ENCODE measurements around the gene ARHGAP24.

DNA sequence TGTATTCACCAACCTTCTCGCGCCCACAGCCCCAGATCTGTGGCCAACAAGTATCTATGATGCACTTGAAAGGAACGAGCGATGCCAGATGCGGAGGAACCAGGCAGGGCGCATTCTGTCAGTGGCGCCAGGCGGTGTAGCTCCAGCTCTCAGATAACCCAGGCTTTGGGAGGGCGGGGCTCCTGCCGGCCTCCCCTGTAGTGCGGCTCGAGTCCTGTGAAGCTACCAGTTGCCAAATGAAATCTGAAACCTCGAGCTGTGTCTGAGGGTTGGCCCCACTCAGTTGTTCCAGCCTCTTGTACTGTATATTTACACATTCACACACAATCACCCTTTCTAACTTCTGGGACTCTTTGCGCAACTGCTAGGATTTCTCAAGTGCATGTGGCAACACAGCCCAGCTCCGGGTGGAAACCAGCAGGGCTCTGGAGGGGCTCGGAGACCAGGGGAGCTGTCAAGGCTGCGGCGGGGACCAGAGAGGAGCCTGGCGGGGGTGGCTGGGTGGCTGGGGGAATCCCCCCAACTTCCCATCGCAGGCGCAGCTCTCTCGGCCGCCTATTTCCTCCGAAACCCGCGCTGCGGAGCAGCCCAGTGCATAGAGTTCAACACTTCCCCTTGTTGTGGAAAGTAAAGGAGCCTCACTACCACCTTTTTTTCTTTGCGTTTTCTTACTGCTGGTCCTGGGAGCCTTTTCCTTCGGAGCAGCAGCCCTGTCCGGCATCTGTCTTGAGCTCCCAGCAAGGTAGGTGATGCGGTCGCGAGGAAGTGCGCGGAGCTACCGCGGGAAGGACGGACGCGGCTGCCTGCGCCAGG lies at the start of gene ARHGAP24:
- TF ChIP-seq POLR2AphosphoS5 (IDR thresholded peaks at IDR 0.05; ENCODE audit: low read depth, low read length) (no peak), FOXM1 (IDR thresholded peaks at IDR 0.05; ENCODE audit: low read depth) (no peak), SIN3A (IDR thresholded peaks at IDR 0.05; ENCODE audit: borderline replicate concordance, low read depth, low read length) (no peak), NRF1 (IDR thresholded peaks at IDR 0.05; ENCODE audit: low read depth, low read length) (no peak), RFX5 (IDR thresholded peaks at IDR 0.05; ENCODE audit: low read length) (no peak), TEAD4 (IDR thresholded peaks at IDR 0.05; ENCODE audit: borderline replicate concordance, insufficient read depth) (no peak), TAF1 (IDR thresholded peaks at IDR 0.05; ENCODE audit: borderline replicate concordance, low read depth, low read length) (no peak)
- TF ChIP-seq, protein P1, sequence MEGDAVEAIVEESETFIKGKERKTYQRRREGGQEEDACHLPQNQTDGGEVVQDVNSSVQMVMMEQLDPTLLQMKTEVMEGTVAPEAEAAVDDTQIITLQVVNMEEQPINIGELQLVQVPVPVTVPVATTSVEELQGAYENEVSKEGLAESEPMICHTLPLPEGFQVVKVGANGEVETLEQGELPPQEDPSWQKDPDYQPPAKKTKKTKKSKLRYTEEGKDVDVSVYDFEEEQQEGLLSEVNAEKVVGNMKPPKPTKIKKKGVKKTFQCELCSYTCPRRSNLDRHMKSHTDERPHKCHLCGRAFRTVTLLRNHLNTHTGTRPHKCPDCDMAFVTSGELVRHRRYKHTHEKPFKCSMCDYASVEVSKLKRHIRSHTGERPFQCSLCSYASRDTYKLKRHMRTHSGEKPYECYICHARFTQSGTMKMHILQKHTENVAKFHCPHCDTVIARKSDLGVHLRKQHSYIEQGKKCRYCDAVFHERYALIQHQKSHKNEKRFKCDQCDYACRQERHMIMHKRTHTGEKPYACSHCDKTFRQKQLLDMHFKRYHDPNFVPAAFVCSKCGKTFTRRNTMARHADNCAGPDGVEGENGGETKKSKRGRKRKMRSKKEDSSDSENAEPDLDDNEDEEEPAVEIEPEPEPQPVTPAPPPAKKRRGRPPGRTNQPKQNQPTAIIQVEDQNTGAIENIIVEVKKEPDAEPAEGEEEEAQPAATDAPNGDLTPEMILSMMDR (IDR thresholded peaks at IDR 0.05): no peak
- TF ChIP-seq, protein P2, sequence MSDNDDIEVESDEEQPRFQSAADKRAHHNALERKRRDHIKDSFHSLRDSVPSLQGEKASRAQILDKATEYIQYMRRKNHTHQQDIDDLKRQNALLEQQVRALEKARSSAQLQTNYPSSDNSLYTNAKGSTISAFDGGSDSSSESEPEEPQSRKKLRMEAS (IDR thresholded peaks at IDR 0.05; ENCODE audit: low read depth): no peak
- TF ChIP-seq, protein P3, sequence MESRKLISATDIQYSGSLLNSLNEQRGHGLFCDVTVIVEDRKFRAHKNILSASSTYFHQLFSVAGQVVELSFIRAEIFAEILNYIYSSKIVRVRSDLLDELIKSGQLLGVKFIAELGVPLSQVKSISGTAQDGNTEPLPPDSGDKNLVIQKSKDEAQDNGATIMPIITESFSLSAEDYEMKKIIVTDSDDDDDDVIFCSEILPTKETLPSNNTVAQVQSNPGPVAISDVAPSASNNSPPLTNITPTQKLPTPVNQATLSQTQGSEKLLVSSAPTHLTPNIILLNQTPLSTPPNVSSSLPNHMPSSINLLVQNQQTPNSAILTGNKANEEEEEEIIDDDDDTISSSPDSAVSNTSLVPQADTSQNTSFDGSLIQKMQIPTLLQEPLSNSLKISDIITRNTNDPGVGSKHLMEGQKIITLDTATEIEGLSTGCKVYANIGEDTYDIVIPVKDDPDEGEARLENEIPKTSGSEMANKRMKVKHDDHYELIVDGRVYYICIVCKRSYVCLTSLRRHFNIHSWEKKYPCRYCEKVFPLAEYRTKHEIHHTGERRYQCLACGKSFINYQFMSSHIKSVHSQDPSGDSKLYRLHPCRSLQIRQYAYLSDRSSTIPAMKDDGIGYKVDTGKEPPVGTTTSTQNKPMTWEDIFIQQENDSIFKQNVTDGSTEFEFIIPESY (IDR thresholded peaks at IDR 0.05; ENCODE audit: borderline replicate concordance, low read depth): no peak

Measured in SK-N-SH (cell line).